ENCODE results near the gene ZNF587. TPM values are rescaled to one million over a fixed set of nuclear protein-coding genes. Genes with fewer than 3 reads are reported as not detected.
"Not testable (repeated sequence)": the region's sequence is repeated elsewhere in the genome, so short reads cannot be mapped to it uniquely, and the experiment has no call there.

Gene ZNF587
- total RNA-seq, 2 experiments from 2014 or later = 22.7 to 45.9 TPM

GRCh38 chr19:57867868-57868492 is 18.3 kb downstream of the ZNF587 start:
- no peaks in the 10 kb centered on the region for H3K9me3 ChIP-seq (ENCODE audit: low read length)
- TF ChIP-seq EZH2phosphoT487 (IDR thresholded peaks at IDR 0.05; ENCODE audit: borderline replicate concordance, low read depth, low read length) = no peak
- TF ChIP-seq CTCF (conservative IDR thresholded peaks at IDR 0.05; ENCODE audit: low read length) = no peak
- H2AFZ ChIP-seq (ENCODE audit: low read length) = no peak overlapping the region

GRCh38 chr19:57869655-57870054 is 20.0 kb downstream of the ZNF587 start:
- DNase-seq (ENCODE audit: low spot score); H3K9me2 ChIP-seq (ENCODE audit: insufficient read depth, low read length); H4K20me1 ChIP-seq (ENCODE audit: insufficient read depth, low read length); intact Hi-C loops (cut with micrococcal nuclease; ENCODE audit: unreplicated experiment); H3K9me3 ChIP-seq (ENCODE audit: low read length); CTCF ChIA-PET (ENCODE audit: unreplicated experiment); H3K4me3 ChIP-seq (ENCODE audit: low read depth, low read length, poor library complexity, severe bottlenecking); BruUV-seq (replicated peaks); H3K4me1 ChIP-seq (ENCODE audit: insufficient read depth, low read length, poor library complexity, severe bottlenecking); H2AFZ ChIP-seq (ENCODE audit: low read length); POLR2A ChIA-PET; H3K4me2 ChIP-seq (ENCODE audit: low read length); H3K27ac ChIP-seq (ENCODE audit: low read depth, low read length, poor library complexity, severe bottlenecking): not testable (repeated sequence)
- H3K36me3 ChIP-seq (ENCODE audit: insufficient read depth, low read length) = peaks cover 91% of the 10 kb centered on the region
- peaks cover 24% of the 10 kb centered on the region for H3K79me2 ChIP-seq (ENCODE audit: insufficient read depth, low read depth, low read length)

More at GRCh38 chr19:57867868-57868492, 18.3 kb downstream of the ZNF587 start:
- ChIA-PET POLR2A (no interaction called here), CTCF (ENCODE audit: unreplicated experiment) (no interaction called here)
- H3K4me3 ChIP-seq (ENCODE audit: low read depth, low read length, poor library complexity, severe bottlenecking) = no peak overlapping the region
- H3K27ac ChIP-seq (ENCODE audit: low read depth, low read length, poor library complexity, severe bottlenecking) = no peak overlapping the region
- H4K20me1 ChIP-seq (ENCODE audit: insufficient read depth, low read length) = no peaks in the 10 kb centered on the region; the same call in 1 of the 2 replicates
- H3K79me2 ChIP-seq (ENCODE audit: insufficient read depth, low read depth, low read length) = peaks cover 21% of the 10 kb centered on the region
- intact Hi-C loops (cut with micrococcal nuclease; ENCODE audit: unreplicated experiment) = no loop called here
- no peak overlapping the region for H3K4me2 ChIP-seq (ENCODE audit: low read length)
- no peak for DNase-seq (ENCODE audit: low spot score)
- peaks cover 88% of the 10 kb centered on the region for H3K36me3 ChIP-seq (ENCODE audit: insufficient read depth, low read length)
- H3K4me1 ChIP-seq (ENCODE audit: insufficient read depth, low read length, poor library complexity, severe bottlenecking) = no peaks in the 10 kb centered on the region
- H3K9me2 ChIP-seq (ENCODE audit: insufficient read depth, low read length) = no peaks in the 10 kb centered on the region
- BruUV-seq (replicated peaks) = no TSS peak

GRCh38 chr19:57870225-57870624 is 20.6 kb downstream of the ZNF587 start:
- peaks cover 88% of the 10 kb centered on the region for H3K36me3 ChIP-seq (ENCODE audit: insufficient read depth, low read length)
- H3K27ac ChIP-seq (ENCODE audit: low read depth, low read length, poor library complexity, severe bottlenecking) = no peak overlapping the region
- H3K4me3 ChIP-seq (ENCODE audit: low read depth, low read length, poor library complexity, severe bottlenecking) = no peak overlapping the region
- no peaks in the 10 kb centered on the region for H3K9me3 ChIP-seq (ENCODE audit: low read length)
- H3K9me2 ChIP-seq (ENCODE audit: insufficient read depth, low read length) = no peaks in the 10 kb centered on the region
- no peak overlapping the region for H3K4me2 ChIP-seq (ENCODE audit: low read length)
- no TSS peak for BruUV-seq (replicated peaks)
- no peak for DNase-seq (ENCODE audit: low spot score)
- no peak overlapping the region for H2AFZ ChIP-seq (ENCODE audit: low read length)
- no peaks in the 10 kb centered on the region for H3K4me1 ChIP-seq (ENCODE audit: insufficient read depth, low read length, poor library complexity, severe bottlenecking)
- CTCF ChIA-PET (ENCODE audit: unreplicated experiment) = no interaction called here
- POLR2A ChIA-PET = no interaction called here
- TF ChIP-seq CTCF (conservative IDR thresholded peaks at IDR 0.05; ENCODE audit: low read length) = no peak
- TF ChIP-seq EZH2phosphoT487 (IDR thresholded peaks at IDR 0.05; ENCODE audit: borderline replicate concordance, low read depth, low read length) = no peak
- H4K20me1 ChIP-seq (ENCODE audit: insufficient read depth, low read length) = no peaks in the 10 kb centered on the region; the same call in 1 of the 2 replicates
- intact Hi-C loops (cut with micrococcal nuclease; ENCODE audit: unreplicated experiment) = no loop called here
- H3K79me2 ChIP-seq (ENCODE audit: insufficient read depth, low read depth, low read length) = peaks cover 24% of the 10 kb centered on the region
